ENCODE measurements around the gene TAS2R13.

TAS2R13 gene

GRCh38 chr12:10863512-10864218 is 45.7 kb downstream of the TAS2R13 start:
- no peak for DNase-seq

GRCh38 chr12:10861366-10861765 is 48.0 kb downstream of the TAS2R13 start:
- no peak for DNase-seq
